ENCODE data around the gene ABI3BP.

ABI3BP gene

DNA sequence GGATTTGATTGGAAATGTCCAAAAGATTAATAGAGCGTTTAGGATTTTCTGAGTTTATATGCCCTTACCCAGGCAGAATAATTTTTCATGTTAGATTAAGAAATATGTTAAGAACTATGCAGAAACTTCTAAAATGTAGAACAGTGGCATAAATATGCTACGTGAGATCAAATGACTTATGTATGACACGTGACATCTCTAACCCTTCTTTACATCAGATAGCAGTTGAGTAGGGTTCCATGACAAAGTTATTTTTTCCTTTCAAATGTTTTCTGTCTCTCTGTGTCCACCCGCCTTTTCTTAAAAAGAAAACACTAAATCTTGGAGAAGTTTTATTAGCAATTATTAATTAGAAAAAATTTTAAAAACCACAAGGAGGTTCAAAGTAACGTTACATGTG is 292.5 kb downstream of the ABI3BP start:
- H3K4me1 Mint-ChIP-seq (ENCODE audit: low read depth), result peaks cover 1% of the 10 kb centered on the region
- H3K36me3 Mint-ChIP-seq (ENCODE audit: low read depth), result no peaks in the 10 kb centered on the region
- no peaks in the 10 kb centered on the region for H3K9me3 Mint-ChIP-seq
- H3K4me3 Mint-ChIP-seq, result no peak overlapping the region
- H3K27me3 Mint-ChIP-seq (ENCODE audit: low read depth), result peaks cover 44% of the 10 kb centered on the region
- H3K27ac Mint-ChIP-seq, result no peak overlapping the region

Measured in T-helper 1 cell treated with Interleukin-12 subunit alpha and Interleukin-12 subunit beta and Interleukin-4 antibody, amounts not matched to agents 30 μg/mL and 1 μg/mL, for 36 hours (primary cell).